Stimulated activated CD4-positive, alpha-beta T cell treated with anti-CD3 and anti-CD28 coated beads, Interleukin-15, amount 100 ng/mL, for 1 hour (primary cell): Measurements from ENCODE around the gene HLA-B.

ENCODE experiments used
- DNase-seq, 2 donors: peaks; one replicate each; pipeline ENCODE4 v3.0.0-alpha.2; 2020; ENCODE audit warnings: low read depth in 1 of 2, low spot score in 1 of 2

The HLA-B gene

GRCh38 chr6:31353384-31353945 is 3.5 kb downstream of the HLA-B start:
- no peak for DNase-seq

GRCh38 chr6:31352683-31353383 is 4.1 kb downstream of the HLA-B start:
- no peak for DNase-seq

- DNase-seq = no peak
Measured at GRCh38 chr6:31352310-31352682, 4.7 kb downstream of the HLA-B start.

- DNase-seq = no peak
Measured at GRCh38 chr6:31351401-31352309, 5.3 kb downstream of the HLA-B start.

- DNase-seq = no peak
Measured at GRCh38 chr6:31351033-31351380, 6.0 kb downstream of the HLA-B start.

GRCh38 chr6:31350196-31351032 is 6.6 kb downstream of the HLA-B start:
- no peak for DNase-seq

- no peak for DNase-seq
Measured at GRCh38 chr6:31349301-31349700, 7.7 kb downstream of the HLA-B start.

- no peak for DNase-seq
Measured at GRCh38 chr6:31345026-31345730, 11.8 kb downstream of the HLA-B start.

- DNase-seq = no peak
Measured at GRCh38 chr6:31340228-31340627, 16.8 kb downstream of the HLA-B start.

GRCh38 chr6:31339210-31339609 is 17.8 kb downstream of the HLA-B start:
- DNase-seq = no peak

GRCh38 chr6:31336896-31337496 is 20.0 kb downstream of the HLA-B start:
- no peak for DNase-seq

- DNase-seq = no peak
Measured at GRCh38 chr6:31332637-31333602, 24.1 kb downstream of the HLA-B start.

- no peak for DNase-seq
Measured at GRCh38 chr6:31328355-31328960, 28.5 kb downstream of the HLA-B start.

GRCh38 chr6:31321820-31322219 is 35.2 kb downstream of the HLA-B start:
- no peak for DNase-seq

GRCh38 chr6:31321005-31321707 is 35.8 kb downstream of the HLA-B start:
- DNase-seq = no peak

GRCh38 chr6:31317036-31317435 is 39.9 kb downstream of the HLA-B start:
- no peak for DNase-seq

- DNase-seq = no peak
Measured at GRCh38 chr6:31309641-31310040, 47.3 kb downstream of the HLA-B start.

- DNase-seq = no peak
Measured at GRCh38 chr6:31308845-31309175, 48.2 kb downstream of the HLA-B start.
